OCI-LY7 (cell line): ENCODE data around the gene TM9SF4. TPM values are rescaled to one million over a fixed set of nuclear protein-coding genes. Genes with fewer than 3 reads are reported as not detected.

Experiments used
- BruUV-seq: library from RNA; stranded (reverse); fragments of 400-500 nt; replicated peaks from 2 replicates; lab custom pipeline; 2021; lab: Mats Ljungman, UMichigan
- CTCF ChIA-PET: fragments of 300-600 bp; sonication (Branson Sonifier 250); formaldehyde crosslinking; loops from one replicate; lab custom pipeline; 2022; ENCODE audit warnings: antibody characterized with exemption; ENCODE audit not compliant: unreplicated experiment; lab: Charles Lee
- POLR2A ChIA-PET: fragments of 300-600 bp; sonication (Branson Sonifier 250); formaldehyde crosslinking; loops from one replicate; lab custom pipeline; 2022; ENCODE audit warnings: antibody characterized with exemption; lab: Charles Lee
- DNase-seq: peaks from one replicate; pipeline ENCODE4 v3.0.0-alpha.2; 2015; ENCODE audit warnings: low spot score
- H2AFZ ChIP-seq: fragments of 200-600 bp; sonication (generic), shearing (Covaris generic); 2 replicates; pipeline ENCODE4 v1.6.1; 2014; ENCODE audit warnings: mild to moderate bottlenecking, antibody characterized with exemption, low read length, moderate library complexity
- H3K27ac ChIP-seq: fragments of 200-600 bp; sonication (generic); 2 replicates; pipeline ENCODE4 v1.5.1; 2014; ENCODE audit warnings: mixed run types, low read depth, mild to moderate bottlenecking, moderate library complexity, low read length, inconsistent platforms; ENCODE audit not compliant: poor library complexity, severe bottlenecking
- H3K36me3 ChIP-seq: fragments of 200-600 bp; sonication (generic); 2 replicates; pipeline ENCODE4 v1.6.1; 2014; ENCODE audit warnings: mild to moderate bottlenecking, antibody characterized with exemption, low read length, moderate library complexity, mixed read lengths; ENCODE audit not compliant: insufficient read depth
- H3K4me1 ChIP-seq: fragments of 200-600 bp; sonication (generic); 2 replicates; pipeline ENCODE4 v1.5.1; 2014; ENCODE audit warnings: mild to moderate bottlenecking, low read length; ENCODE audit not compliant: insufficient read depth, poor library complexity, severe bottlenecking
- H3K4me2 ChIP-seq: fragments of 200-600 bp; sonication (generic); 2 replicates; pipeline ENCODE4 v1.6.1; 2014; ENCODE audit warnings: mild to moderate bottlenecking, low read length
- H3K4me3 ChIP-seq: fragments of 200-600 bp; sonication (generic); 2 replicates; pipeline ENCODE4 v1.5.1; 2014; ENCODE audit warnings: mild to moderate bottlenecking, low read depth, low read length; ENCODE audit not compliant: poor library complexity, severe bottlenecking
- H3K79me2 ChIP-seq: fragments of 200-600 bp; sonication (generic); 2 replicates; pipeline ENCODE4 v1.6.1; 2016; ENCODE audit warnings: low read depth, mild to moderate bottlenecking, low read length, moderate library complexity, mixed read lengths; ENCODE audit not compliant: insufficient read depth
- H3K9me2 ChIP-seq: fragments of 200-600 bp; sonication (generic); 2 replicates; pipeline ENCODE4 v1.6.1; 2016; ENCODE audit warnings: mild to moderate bottlenecking, low read length, mixed read lengths; ENCODE audit not compliant: insufficient read depth
- H3K9me3 ChIP-seq: fragments of 200-600 bp; sonication (generic); 2 replicates; pipeline ENCODE4 v1.6.1; 2014; ENCODE audit warnings: mild to moderate bottlenecking, mixed run types, low read length, mixed read lengths
- H4K20me1 ChIP-seq: fragments of 200-600 bp; sonication (generic); 2 replicates; pipeline ENCODE4 v1.6.1; 2014; ENCODE audit warnings: mild to moderate bottlenecking, antibody characterized with exemption, low read length, moderate library complexity, mixed read lengths; ENCODE audit not compliant: insufficient read depth
- CTCF ChIP-seq: fragments of 200-600 bp; sonication (generic); conservative IDR thresholded peaks from 2 replicates; pipeline ENCODE4 v1.5.1; 2014; ENCODE audit warnings: mild to moderate bottlenecking, antibody characterized with exemption, low read length, moderate library complexity, mixed read lengths
- EZH2phosphoT487 ChIP-seq: fragments of 200-600 bp; sonication (generic); IDR thresholded peaks from 2 replicates; pipeline ENCODE4 v1.6.1; 2018; ENCODE audit warnings: low read depth, borderline replicate concordance, mild to moderate bottlenecking, mixed run types, antibody characterized with exemption, low read length, moderate library complexity, mixed read lengths
- intact Hi-C: fragments of 100-400 bp; cut with micrococcal nuclease; formaldehyde crosslinking; loops from one replicate; pipeline ENCODE4 v1.10.0; 2022; ENCODE audit not compliant: unreplicated experiment
- total RNA-seq, 2 experiments: library from RNA; depleted of rRNA in 1 of 2; stranded (reverse); fragments of >200 nt in 1 of 2; shearing (Covaris generic) in 1 of 2; gene quantifications; 2 replicates each; pipeline ENCODE4 v1.2.3, GENCODE V29; 2014 to 2022

Gene TM9SF4
- total RNA-seq, 2 experiments from 2014 or later, result 20.8 to 38.9 TPM

- CTCF ChIA-PET, result interaction anchor here (0.5 kb wide), 1 partner anchor 20 kb away, joined by 6 read pairs; no protein-coding TSS in a partner anchor
- BruUV-seq, result no TSS peak
Observed at GRCh38 chr20:32142088-32142487, 32.6 kb downstream of the TM9SF4 start.

GRCh38 chr20:32142991-32143390, 33.5 kb downstream of the TM9SF4 start:
- CTCF ChIA-PET, result no interaction called here
- DNase-seq, result no peak
- H3K9me2 ChIP-seq, result no peaks in the 10 kb centered on the region
- H3K79me2 ChIP-seq, result no peaks in the 10 kb centered on the region
- intact Hi-C loops, result no loop called here
- peaks cover 12% of the 10 kb centered on the region for H3K4me1 ChIP-seq
- H3K27ac ChIP-seq, result no peak overlapping the region
- H4K20me1 ChIP-seq, result no peaks in the 10 kb centered on the region
- no peaks in the 10 kb centered on the region for H3K9me3 ChIP-seq
- no peak for TF ChIP-seq CTCF
- no peak for TF ChIP-seq EZH2phosphoT487
- H3K4me3 ChIP-seq, result no peak overlapping the region
- POLR2A ChIA-PET, result no interaction called here
- no peak overlapping the region for H2AFZ ChIP-seq
- H3K36me3 ChIP-seq, result peaks cover 91% of the 10 kb centered on the region
- H3K4me2 ChIP-seq, result no peak overlapping the region
- BruUV-seq, result no TSS peak

More at GRCh38 chr20:32142088-32142487, 32.6 kb downstream of the TM9SF4 start:
- no peak overlapping the region for H3K27ac ChIP-seq
- no peak overlapping the region for H3K4me2 ChIP-seq
- peaks cover 96% of the 10 kb centered on the region for H3K36me3 ChIP-seq
- H2AFZ ChIP-seq, result no peak overlapping the region
- intact Hi-C loops, result no loop called here
- H3K4me3 ChIP-seq, result no peak overlapping the region
- no peak for TF ChIP-seq CTCF
- TF ChIP-seq EZH2phosphoT487, result no peak
- H3K79me2 ChIP-seq, result no peaks in the 10 kb centered on the region
- no peaks in the 10 kb centered on the region for H4K20me1 ChIP-seq
- H3K4me1 ChIP-seq, result peaks cover 12% of the 10 kb centered on the region
- POLR2A ChIA-PET, result no interaction called here
- no peak for DNase-seq
- H3K9me2 ChIP-seq, result no peaks in the 10 kb centered on the region
- no peaks in the 10 kb centered on the region for H3K9me3 ChIP-seq

- Histone ChIP-seq H3K4me3 (no peak overlapping the region), H3K4me1 (no peaks in the 10 kb centered on the region), H3K27ac (no peak overlapping the region), H3K36me3 (peaks cover 84% of the 10 kb centered on the region), H3K9me2 (no peaks in the 10 kb centered on the region), H2AFZ (no peak overlapping the region), H4K20me1 (no peaks in the 10 kb centered on the region), H3K9me3 (no peaks in the 10 kb centered on the region), H3K79me2 (no peaks in the 10 kb centered on the region), H3K4me2 (no peak overlapping the region)
- intact Hi-C loops, result no loop called here
- no TSS peak for BruUV-seq
- no peak for DNase-seq
- TF ChIP-seq EZH2phosphoT487, result no peak
- no peak for TF ChIP-seq CTCF
- ChIA-PET POLR2A (interaction anchor here (0.7 to 1.4 kb wide), 2 partner anchors 21 to 110 kb away, joined by 3 read pairs; no protein-coding TSS in a partner anchor), CTCF (interaction anchor here (0.6 kb wide), 1 partner anchor 398 kb away, joined by 3 read pairs; no protein-coding TSS in a partner anchor)
Observed at GRCh38 chr20:32144898-32145662, 35.6 kb downstream of the TM9SF4 start.
